PC-9 (cell line): ENCODE results near the gene TICAM2.

Experiments used
- CTCF ChIP-seq: fragments of 200-600 bp; sonication (generic); conservative IDR thresholded peaks from 2 replicates; pipeline ENCODE4 v1.6.1; 2017; ENCODE audit warnings: mixed run types, antibody characterized with exemption, mild to moderate bottlenecking, moderate library complexity
- EZH2 ChIP-seq: fragments of 200-600 bp; sonication (generic); IDR thresholded peaks from 2 replicates; pipeline ENCODE4 v1.8.0; 2017; ENCODE audit warnings: antibody characterized with exemption, low read depth

- TF ChIP-seq CTCF (no peak), EZH2 (no peak)
Observed at GRCh38 chr5:115542651-115543364, 59.5 kb downstream of the TICAM2 start.
